Type B pancreatic cell (in vitro differentiated cells): ENCODE data around the gene RASAL1. TPM values are rescaled to one million over a fixed set of nuclear protein-coding genes. Genes with fewer than 3 reads are reported as not detected.

Experiments used
- DNase-seq: peaks from one replicate; pipeline ENCODE4 v3.0.0; 2021; ENCODE audit warnings: mixed read lengths; ENCODE audit not compliant: unreplicated experiment; ENCODE audit errors: extremely low spot score
- H3K27ac Mint-ChIP-seq: 2 replicates; pipeline ENCODE4 v1.8.0; 2021; ENCODE audit warnings: mild to moderate bottlenecking, mixed read lengths
- H3K27me3 Mint-ChIP-seq: 2 replicates; pipeline ENCODE4 v1.8.0; 2021; ENCODE audit warnings: mixed read lengths
- H3K36me3 Mint-ChIP-seq: 2 replicates; pipeline ENCODE4 v1.8.0; 2021; ENCODE audit warnings: mixed read lengths
- H3K4me1 Mint-ChIP-seq: one replicate; pipeline ENCODE4 v1.8.0; 2021; ENCODE audit warnings: mixed read lengths; ENCODE audit not compliant: unreplicated experiment
- H3K4me3 Mint-ChIP-seq: 2 replicates; pipeline ENCODE4 v1.8.0; 2021; ENCODE audit warnings: mild to moderate bottlenecking, mixed read lengths
- H3K9me3 Mint-ChIP-seq: 2 replicates; pipeline ENCODE4 v1.8.0; 2021; ENCODE audit warnings: mixed read lengths
- total RNA-seq: library from RNA; stranded (reverse); gene quantifications from 2 replicates; pipeline ENCODE4 v1.2.1, GENCODE V29; 2021; ENCODE audit warnings: low replicate concordance
- TF ChIP-seq, protein P1 (sequence below): fragments of 200-600 bp; sonication (generic); conservative IDR thresholded peaks from 2 replicates; pipeline ENCODE4 v1.5.0; 2021; ENCODE audit warnings: antibody characterized with exemption, mild to moderate bottlenecking

Gene RASAL1
- total RNA-seq, 1 donor from 2014 or later, result 0.58 TPM

DNA sequence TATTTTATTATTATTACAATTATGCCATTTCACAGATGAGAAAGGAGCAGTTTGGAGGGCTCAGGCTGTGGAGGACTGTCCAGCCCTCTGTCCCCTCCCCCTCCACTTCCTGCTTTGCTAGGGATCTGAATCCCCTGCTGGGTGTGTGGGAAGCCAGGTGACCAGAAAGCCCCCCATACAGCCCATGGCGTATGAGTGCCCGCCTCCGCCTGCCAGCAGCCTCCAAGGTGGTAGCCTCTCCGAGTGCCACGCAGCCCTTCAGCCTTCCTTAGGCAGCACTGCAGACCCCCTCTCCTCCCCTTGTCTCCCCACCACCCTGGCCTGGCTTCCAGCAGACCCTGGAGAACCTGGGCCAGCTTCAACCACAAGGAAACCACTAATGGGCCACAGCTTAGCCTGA is 66.4 kb downstream of the RASAL1 start:
- H3K27ac Mint-ChIP-seq, result no peak overlapping the region
- H3K4me3 Mint-ChIP-seq, result no peak overlapping the region
- TF ChIP-seq, protein P1, sequence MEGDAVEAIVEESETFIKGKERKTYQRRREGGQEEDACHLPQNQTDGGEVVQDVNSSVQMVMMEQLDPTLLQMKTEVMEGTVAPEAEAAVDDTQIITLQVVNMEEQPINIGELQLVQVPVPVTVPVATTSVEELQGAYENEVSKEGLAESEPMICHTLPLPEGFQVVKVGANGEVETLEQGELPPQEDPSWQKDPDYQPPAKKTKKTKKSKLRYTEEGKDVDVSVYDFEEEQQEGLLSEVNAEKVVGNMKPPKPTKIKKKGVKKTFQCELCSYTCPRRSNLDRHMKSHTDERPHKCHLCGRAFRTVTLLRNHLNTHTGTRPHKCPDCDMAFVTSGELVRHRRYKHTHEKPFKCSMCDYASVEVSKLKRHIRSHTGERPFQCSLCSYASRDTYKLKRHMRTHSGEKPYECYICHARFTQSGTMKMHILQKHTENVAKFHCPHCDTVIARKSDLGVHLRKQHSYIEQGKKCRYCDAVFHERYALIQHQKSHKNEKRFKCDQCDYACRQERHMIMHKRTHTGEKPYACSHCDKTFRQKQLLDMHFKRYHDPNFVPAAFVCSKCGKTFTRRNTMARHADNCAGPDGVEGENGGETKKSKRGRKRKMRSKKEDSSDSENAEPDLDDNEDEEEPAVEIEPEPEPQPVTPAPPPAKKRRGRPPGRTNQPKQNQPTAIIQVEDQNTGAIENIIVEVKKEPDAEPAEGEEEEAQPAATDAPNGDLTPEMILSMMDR, result no peak
- H3K36me3 Mint-ChIP-seq, result no peaks in the 10 kb centered on the region
- H3K9me3 Mint-ChIP-seq, result no peaks in the 10 kb centered on the region
- peaks cover 39% of the 10 kb centered on the region for H3K27me3 Mint-ChIP-seq
- no peak for DNase-seq
- peaks cover 5% of the 10 kb centered on the region for H3K4me1 Mint-ChIP-seq

DNA sequence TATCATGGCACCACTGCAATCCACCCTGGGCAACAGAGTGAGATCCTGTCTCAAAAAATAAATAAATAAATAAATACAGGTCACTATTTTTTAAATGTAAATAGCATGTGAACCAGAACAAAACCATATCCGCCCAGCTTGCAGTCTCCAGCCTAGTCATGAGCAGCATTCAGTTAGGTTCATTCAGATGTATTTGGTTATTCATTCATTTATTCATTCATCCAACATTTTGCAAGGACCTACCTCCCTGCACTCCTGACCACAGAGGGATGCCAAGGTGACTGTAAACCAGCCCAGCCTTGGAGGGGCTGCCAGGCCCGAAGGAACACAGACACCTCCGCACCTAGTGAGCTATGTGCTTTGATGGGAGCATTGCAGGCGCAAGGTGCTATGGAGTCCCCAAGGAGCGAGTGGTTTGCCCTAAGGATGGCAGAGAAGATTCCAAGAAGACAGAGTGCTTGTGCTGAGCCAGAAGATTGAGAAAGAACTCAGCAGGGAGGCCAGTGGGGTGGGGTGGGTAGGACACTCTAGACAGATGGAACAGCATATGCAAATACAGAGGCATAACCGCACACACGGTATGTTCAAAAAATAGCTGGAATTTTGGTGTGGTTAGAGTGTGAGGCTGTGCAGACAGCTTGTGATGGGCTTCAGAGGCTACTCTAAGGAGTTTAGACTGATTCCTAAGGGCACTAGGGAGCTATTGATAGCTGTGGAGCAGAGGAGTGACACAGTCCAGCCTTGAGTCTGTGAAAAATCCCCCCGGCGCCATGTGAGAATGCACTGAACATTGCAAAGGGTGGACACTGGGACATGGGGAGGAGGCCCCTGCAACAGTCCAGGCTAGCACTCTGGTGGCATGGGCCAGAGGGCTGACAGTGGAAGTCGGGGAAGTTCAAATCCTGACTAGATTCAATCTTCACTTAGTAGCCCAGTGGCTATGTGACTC is 67.3 kb downstream of the RASAL1 start:
- peaks cover 5% of the 10 kb centered on the region for H3K4me1 Mint-ChIP-seq
- H3K36me3 Mint-ChIP-seq, result no peaks in the 10 kb centered on the region
- peaks cover 30% of the 10 kb centered on the region for H3K27me3 Mint-ChIP-seq
- no peaks in the 10 kb centered on the region for H3K9me3 Mint-ChIP-seq
- no peak overlapping the region for H3K27ac Mint-ChIP-seq
- no peak for DNase-seq
- TF ChIP-seq, protein P1, result no peak
- H3K4me3 Mint-ChIP-seq, result no peak overlapping the region

DNA sequence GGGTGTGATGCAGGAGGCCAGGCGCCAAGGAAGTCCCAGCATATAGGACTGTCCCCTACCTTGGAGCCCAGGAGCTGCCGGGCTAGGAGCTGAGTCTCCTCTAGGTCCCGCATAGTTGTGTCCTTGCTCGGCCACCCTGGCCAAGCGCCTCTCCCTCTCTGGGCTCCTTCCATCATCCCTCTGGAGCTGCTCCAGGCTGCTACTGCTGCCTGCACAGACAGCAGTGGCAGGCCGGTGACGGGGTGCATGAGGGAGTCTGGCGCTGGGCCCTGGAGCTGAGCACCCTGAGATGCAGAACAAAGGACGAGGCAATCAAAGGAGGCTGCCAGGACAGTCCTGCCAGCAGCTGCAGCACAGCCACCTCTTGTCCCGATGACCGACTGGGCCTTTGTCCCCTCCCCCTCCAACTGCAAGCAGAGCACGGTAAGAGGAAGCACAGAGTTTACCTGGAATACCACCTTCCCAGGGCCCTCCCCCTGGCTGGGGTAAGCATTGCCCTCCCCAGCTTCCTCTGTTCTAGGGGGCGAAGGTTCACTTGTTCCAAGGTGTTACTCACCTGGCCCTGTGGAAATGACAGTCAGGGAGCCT is 68.7 kb downstream of the RASAL1 start:
- Mint-ChIP-seq H3K27me3 (peaks cover 30% of the 10 kb centered on the region), H3K27ac (no peak overlapping the region), H3K36me3 (no peaks in the 10 kb centered on the region), H3K9me3 (no peaks in the 10 kb centered on the region), H3K4me1 (peaks cover 11% of the 10 kb centered on the region), H3K4me3 (no peak overlapping the region)
- no peak for DNase-seq
- TF ChIP-seq, protein P1, result no peak

DNA sequence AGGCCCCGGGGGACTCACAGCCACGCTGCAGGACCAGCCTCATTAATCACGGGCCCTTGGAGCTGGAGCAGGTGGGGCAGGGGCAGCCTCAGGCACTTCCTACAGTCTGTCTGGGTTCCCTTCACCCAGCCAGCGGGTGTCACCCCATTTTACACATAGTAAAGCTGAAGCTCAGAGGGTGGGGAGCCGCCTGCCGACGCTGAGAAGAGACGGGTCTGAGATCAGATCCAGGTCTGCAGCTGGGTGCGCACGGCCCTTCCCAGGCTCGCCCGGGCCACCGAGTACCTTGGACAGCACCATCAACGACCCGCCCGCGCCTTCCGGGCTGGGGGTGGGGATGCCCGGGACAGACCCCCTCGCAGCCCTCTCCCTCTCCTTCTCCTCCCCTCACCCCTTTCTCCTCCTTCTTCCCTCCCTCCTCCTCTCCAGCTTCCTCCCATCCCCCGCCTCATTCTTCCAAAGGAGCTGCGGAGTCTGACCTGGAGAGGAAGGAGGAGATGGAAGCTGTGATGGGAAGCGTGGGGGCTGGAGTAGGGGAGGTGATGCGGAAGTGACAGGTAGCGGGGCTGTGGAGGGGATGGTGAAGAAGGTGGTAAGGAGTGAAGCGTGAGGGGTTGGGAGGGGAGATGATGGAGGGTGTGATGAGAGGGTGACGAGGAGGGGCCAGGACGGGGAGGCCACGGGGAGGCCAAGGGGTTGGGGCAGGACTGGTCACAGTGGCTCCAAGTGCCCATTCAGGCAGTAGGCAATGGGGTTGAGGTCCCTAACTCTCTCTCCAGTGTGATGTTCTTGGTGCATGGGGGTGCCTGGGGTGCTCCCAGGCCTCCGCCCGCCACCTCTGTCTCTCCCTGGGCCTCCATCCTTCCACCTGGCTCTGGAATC is 70.2 kb downstream of the RASAL1 start:
- Mint-ChIP-seq H3K27me3 (peaks cover 25% of the 10 kb centered on the region), H3K36me3 (no peaks in the 10 kb centered on the region), H3K27ac (no peak overlapping the region), H3K9me3 (no peaks in the 10 kb centered on the region), H3K4me1 (peaks cover 11% of the 10 kb centered on the region), H3K4me3 (no peak overlapping the region)
- DNase-seq, result no peak
- TF ChIP-seq, protein P1, result no peak

DNA sequence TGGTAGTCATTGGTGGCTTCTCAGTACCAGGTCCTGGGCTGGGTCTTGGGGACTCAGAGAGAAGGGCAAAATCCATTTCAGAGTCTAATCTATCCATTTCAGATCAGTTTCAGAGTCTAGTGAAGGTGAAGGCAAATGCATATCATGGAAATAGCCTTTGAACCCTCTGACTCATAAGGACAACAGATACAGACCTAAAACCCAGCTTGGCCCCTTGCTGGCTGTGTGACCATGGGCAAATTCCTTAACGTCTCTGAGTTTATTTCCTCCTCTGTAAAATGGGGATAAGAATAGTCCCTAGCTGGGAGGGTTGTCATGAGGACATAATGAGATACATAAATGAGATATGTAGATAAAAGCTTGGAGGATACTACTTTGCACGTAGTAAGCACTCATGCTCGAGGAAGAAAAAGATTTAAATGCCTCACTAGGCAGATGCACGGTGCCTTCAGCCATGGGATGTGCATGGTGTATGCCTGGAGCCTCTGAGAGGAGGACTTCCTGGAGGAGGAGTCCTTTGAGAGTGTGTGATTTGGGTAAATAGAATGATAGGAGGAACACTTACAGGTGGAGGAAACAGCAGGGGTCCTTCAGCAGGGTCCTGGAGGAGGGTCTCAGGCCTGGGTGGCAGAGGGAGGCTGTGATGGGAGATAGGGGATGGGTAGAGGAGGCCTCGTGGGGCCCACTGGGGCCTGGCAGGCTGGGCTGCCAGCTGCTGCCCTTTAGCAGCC is 71.0 kb downstream of the RASAL1 start:
- Mint-ChIP-seq H3K4me1 (peaks cover 11% of the 10 kb centered on the region), H3K36me3 (no peaks in the 10 kb centered on the region), H3K27ac (no peak overlapping the region), H3K9me3 (no peaks in the 10 kb centered on the region), H3K27me3 (peaks cover 25% of the 10 kb centered on the region), H3K4me3 (no peak overlapping the region)
- DNase-seq, result no peak
- TF ChIP-seq, protein P1, result no peak
